Measurements from ENCODE around the gene ATRX. TPM values are rescaled to one million over a fixed set of nuclear protein-coding genes. Genes with fewer than 3 reads are reported as not detected.
"Not testable (repeated sequence)": the region's sequence is repeated elsewhere in the genome, so short reads cannot be mapped to it uniquely, and the experiment has no call there.

Gene ATRX
- total and polyA plus RNA-seq, 2 of the 8 experiments (the other 6 are each of a cell fraction or from before 2014, with no cell fraction given) = 28.4 to 97.8 TPM

DNA sequence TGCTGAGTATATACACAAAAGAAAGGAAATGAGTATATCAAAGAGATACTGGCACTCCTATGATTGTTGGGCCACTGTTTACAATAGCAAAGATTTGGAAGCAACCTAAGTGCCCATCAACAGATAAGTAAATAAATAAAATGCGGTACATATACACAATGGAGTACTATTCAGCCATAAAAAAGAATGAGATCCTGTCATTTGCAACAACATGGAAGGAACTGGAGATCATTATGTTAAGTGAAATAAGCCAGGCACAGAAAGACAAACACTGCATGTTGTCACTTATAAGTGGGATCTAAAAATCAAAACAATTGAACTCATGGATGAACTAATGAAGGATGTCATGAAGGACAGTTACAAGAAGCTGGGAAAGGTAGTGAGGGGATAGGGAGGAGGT lies 100.3 kb downstream of the ATRX start:
- H3K18ac ChIP-seq (ENCODE audit: extremely low read depth, low read length); H3K23me2 ChIP-seq (ENCODE audit: low read depth, low read length); H4K8ac ChIP-seq (ENCODE audit: extremely low read depth, insufficient read depth, low read length); H4K20me1 ChIP-seq (replicated peaks in 1 of 2; ENCODE audit: control insufficient read depth in 1 of 2, insufficient read depth in 2 of 2, low read length in 2 of 2); H2BK12ac ChIP-seq (ENCODE audit: low read depth, low read length); POLR2A ChIA-PET (ENCODE audit: partially characterized antibody); H2AK5ac ChIP-seq (ENCODE audit: low read depth, low read length); H2AFZ ChIP-seq (ENCODE audit: low read length); H3K14ac ChIP-seq (ENCODE audit: insufficient read length); H3K9ac ChIP-seq (replicated peaks in 1 of 4; ENCODE audit: extremely low read depth in 1 of 4, low read depth in 3 of 4, low read length in 3 of 4); H2BK15ac ChIP-seq (ENCODE audit: low read length); H3K4ac ChIP-seq (replicated peaks; ENCODE audit: insufficient read length, low read depth, low read length); DNase-seq (ENCODE audit: low read depth in 1 of 2, low spot score in 2 of 2); H3K23ac ChIP-seq (ENCODE audit: insufficient read length); CTCF ChIA-PET (ENCODE audit: partially characterized antibody); H4K91ac ChIP-seq (replicated peaks; ENCODE audit: insufficient read length, low read length); H3K4me2 ChIP-seq (ENCODE audit: insufficient read depth in 1 of 2, low read depth in 2 of 2, low read length in 2 of 2); H3K27ac ChIP-seq (ENCODE audit: low read depth, low read length); H2BK20ac ChIP-seq (ENCODE audit: low read length); H3K4me3 ChIP-seq (ENCODE audit: extremely low read depth in 1 of 4, insufficient read depth in 2 of 4, low read depth in 3 of 4, low read length in 4 of 4); H3K9me3 ChIP-seq (ENCODE audit: insufficient read depth in 2 of 2, low read depth in 1 of 2, low read length in 1 of 2); H2BK5ac ChIP-seq (ENCODE audit: low read depth, low read length); H3K27me3 ChIP-seq (replicated peaks in 1 of 4; ENCODE audit: control insufficient read depth in 3 of 4, extremely low read depth in 1 of 4, insufficient read depth in 3 of 4, low read length in 3 of 4); H4K5ac ChIP-seq (ENCODE audit: insufficient read length, low read depth, low read length); H3K79me2 ChIP-seq (ENCODE audit: control insufficient read depth in 1 of 2, insufficient read depth in 2 of 2, low read length in 2 of 2); H3K4me1 ChIP-seq (replicated peaks in 1 of 4; ENCODE audit: control insufficient read depth in 3 of 4, insufficient read depth in 4 of 4, low read length in 3 of 4); H3K56ac ChIP-seq (replicated peaks; ENCODE audit: insufficient read length, low read depth, low read length); FAIRE-seq; H3K79me1 ChIP-seq (ENCODE audit: low read depth, low read length); H2BK120ac ChIP-seq (replicated peaks; ENCODE audit: low read depth, low read length): not testable (repeated sequence)
- H3K36me3 ChIP-seq (ENCODE audit: control insufficient read depth in 2 of 4, insufficient read depth in 4 of 4, low read length in 3 of 4) = peaks cover 2 to 36% (median 7%) of the 10 kb centered on the region in 4 experiments; a peak in 5 of 8 replicates
- WGBS, 2 experiments (ENCODE audit: extremely low coverage in 1 of 2, insufficient coverage in 1 of 2, insufficient read length in 1 of 2, insufficient replicate concordance in 2 of 2, low coverage in 1 of 2, low lambda C conversion rate in 2 of 2, missing lambda C conversion rate in 1 of 2) = no CpG with 5 or more reads among the region's 1 CpG

Data from H1 (cell line).